Measurements from ENCODE around the gene PHF1. TPM values are rescaled to one million over a fixed set of nuclear protein-coding genes. Genes with fewer than 3 reads are reported as not detected.
"Not testable (repeated sequence)": the region's sequence is repeated elsewhere in the genome, so short reads cannot be mapped to it uniquely, and the experiment has no call there.

PHF1 gene
- 78.5 TPM for total RNA-seq

DNA sequence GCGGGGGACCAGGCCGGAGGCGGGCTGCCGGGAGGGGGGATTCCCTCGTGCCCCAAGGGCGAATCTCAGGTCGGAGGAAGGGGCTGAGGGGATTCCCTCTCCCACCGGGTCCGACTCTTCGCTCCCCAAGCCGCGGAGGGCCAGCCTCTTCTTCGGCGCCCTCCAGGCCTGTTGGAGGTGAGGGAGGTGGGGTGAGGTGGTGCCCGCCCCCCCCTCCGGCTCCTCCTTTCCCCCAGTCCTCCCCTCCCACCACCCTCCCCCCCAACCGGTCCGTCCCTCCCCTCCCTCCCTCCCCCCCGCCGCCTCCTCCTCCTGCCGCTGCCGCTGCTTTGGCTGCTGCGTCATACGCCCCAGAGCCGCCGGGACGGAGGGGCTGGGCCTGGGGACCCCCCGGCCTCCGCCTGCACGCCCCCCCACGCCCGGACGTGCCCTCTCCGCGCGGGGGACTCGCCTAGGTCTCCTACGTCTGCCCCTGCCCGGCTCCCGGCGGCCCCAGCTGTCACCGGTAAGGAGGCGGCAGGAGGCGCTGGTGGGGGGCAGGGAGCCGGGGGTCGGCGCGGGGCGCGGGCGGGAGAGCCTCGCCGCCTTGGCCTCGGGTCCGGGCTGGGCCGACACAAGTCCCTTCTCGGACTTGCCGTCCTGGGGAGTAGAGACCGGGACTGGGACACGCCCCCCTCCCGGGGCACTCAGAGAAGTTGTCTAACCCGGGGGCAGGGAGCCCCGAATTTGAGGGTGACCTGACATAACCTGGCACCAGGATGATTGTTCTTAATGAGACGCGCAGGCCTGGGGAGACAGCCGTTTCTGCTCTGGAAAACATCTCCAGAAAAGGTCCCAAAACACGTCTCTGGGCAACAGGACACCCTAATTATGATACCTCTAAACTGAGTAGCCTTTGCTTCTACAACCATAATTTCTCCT is at the start of gene PHF1:
Gene PHF1, plus strand, starts transcription at position 304 of the 921 bp plus-strand sequence. CDS start 1,250 bp downstream, outside the sequence.
- no peaks in the 10 kb centered on the region for H3K9me3 ChIP-seq (ENCODE audit: low read depth, low read length)
- peaks cover 42% of the 10 kb centered on the region for H3K4me1 ChIP-seq (ENCODE audit: insufficient read depth, low read length)
- H3K4me3 ChIP-seq (ENCODE audit: low read length) = peak within 1 kb of the TSS; percentile 64
- H3K27me3 ChIP-seq (ENCODE audit: insufficient read depth, low read length) = no peaks in the 10 kb centered on the region

DNA sequence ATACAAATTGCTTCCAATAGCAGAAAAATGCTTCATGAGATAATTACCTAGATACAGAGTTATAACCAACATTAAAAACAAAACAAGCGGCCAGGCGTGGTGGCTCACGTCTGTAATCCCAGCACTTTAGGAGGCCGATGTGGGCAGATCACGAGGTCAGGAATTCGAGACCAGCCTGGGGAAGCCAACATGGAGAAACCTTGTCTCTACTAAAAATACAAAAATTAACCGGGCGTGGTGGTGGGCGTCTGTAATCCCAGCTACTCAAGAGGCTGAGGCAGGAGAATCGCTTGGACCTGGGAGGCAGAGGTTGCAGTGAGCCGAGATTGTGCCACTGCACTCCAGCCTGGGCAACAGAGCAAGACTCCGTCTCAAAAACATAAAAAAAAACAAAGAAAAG is 47.3 kb upstream of the PHF1 start:
- not testable (repeated sequence) for H3K4me1 ChIP-seq (ENCODE audit: insufficient read depth, low read length); H3K27me3 ChIP-seq (ENCODE audit: insufficient read depth, low read length); H3K4me3 ChIP-seq (ENCODE audit: low read length); H3K9me3 ChIP-seq (ENCODE audit: low read depth, low read length)

DNA sequence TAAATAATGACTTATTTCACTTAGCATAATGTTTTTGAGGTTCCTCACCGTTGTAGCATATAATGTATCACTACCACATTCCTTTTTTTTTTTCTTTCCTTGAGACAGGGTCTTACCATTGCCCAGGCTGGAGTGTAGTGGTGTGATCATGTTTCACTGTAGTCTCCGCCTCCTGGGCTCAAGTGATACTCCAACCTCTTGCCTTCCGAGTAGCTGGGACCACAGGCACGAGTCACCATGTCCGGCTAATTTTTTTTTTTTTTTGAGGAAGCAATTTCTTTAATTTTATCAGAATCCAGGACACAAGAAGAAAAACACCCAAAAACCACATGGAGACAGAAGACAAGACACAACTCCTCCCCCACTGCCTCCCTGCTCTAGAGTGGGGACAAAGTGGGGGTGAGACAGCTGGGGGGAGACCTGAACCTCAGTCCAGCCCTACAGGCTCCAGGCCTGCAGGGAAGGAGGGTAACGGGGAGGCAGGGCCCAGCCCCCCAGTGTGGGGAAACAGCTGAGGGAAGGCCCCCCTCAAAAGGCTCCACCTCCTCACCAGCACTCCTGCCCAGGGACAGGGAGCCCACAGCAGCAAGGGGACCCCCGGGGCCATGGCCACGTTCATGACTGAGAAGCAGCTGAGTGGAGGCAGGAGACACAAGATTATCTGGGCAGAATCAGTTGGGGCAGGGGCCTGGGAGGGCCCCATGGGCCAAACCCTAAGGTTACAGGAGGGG is 46.2 kb upstream of the PHF1 start:
- H3K4me3 ChIP-seq (ENCODE audit: low read length); H3K27me3 ChIP-seq (ENCODE audit: insufficient read depth, low read length); H3K4me1 ChIP-seq (ENCODE audit: insufficient read depth, low read length); H3K9me3 ChIP-seq (ENCODE audit: low read depth, low read length): not testable (repeated sequence)

DNA sequence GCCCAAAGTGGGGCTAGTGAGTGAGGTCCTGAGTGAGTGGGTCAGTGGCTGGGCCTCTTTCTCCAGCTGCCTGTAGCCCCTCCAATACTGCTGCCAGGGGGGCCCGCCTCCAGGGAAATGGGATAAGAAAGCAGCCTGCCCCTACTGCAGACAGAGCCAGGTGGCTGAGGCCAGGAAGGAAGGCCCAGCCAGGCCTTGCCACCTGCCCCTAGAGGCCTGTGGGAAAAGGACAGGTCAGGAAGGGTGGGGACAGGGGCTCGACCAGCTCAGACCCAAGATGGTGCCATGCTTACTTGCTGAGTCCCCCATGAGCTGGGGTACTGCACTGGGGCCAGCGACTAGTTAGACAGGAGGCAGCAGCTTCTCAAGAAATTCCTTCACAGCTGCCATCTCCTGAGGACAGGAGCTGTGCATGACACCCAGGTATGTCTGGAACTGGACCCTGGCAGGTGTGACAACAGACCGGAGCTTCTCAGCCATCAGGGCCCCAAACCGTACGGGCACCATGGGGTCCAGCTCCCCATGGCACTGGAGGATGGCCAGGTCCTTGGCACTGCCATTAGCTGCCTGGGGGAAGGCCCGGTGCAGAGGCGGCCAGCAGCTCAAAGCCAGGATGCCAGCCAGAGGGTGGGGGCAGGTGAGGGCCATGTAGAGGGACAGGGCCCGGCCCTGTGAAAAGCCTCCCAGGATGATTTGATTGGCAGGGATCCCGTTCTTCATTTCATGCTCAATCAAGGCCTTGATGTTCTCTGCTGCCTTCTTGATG is 45.4 kb upstream of the PHF1 start:
- H3K27me3 ChIP-seq (ENCODE audit: insufficient read depth, low read length); H3K9me3 ChIP-seq (ENCODE audit: low read depth, low read length); H3K4me1 ChIP-seq (ENCODE audit: insufficient read depth, low read length); H3K4me3 ChIP-seq (ENCODE audit: low read length): not testable (repeated sequence)

DNA sequence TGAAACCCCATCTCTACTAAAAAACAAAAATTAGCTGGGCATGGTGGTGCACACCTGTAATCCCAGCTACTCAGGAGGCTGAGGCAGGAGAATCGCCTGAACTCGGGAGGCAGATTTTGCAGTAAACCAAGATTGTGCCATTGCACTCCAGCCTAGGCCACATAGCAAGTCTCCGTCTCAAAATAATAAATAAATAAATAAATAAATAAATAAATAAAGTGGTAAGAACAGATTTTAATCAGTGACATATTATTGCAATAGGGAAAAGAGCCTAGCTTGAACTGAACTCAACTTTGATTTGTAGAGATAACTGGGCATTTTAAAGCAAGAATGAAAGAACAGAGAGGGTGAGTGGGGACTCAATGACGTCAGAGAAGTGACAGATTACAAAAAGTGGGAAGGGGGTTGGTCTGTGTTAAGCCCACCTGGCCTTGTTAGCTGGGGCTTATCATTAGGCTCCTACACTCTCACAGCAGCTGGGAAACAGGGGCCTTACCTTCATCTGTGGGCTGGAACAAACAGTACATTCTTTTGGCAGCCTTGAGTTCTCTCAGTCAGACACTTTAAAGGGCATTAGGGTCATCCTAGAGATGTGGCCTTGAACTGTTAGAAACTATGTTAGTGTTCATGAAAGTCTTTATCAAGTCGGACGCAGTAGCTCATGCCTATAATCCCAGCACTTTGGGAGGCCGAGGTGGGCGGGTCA is 43.7 kb upstream of the PHF1 start:
- no peak overlapping the region for H3K4me3 ChIP-seq (ENCODE audit: low read length)
- H3K4me1 ChIP-seq (ENCODE audit: insufficient read depth, low read length) = no peaks in the 10 kb centered on the region
- H3K27me3 ChIP-seq (ENCODE audit: insufficient read depth, low read length) = no peaks in the 10 kb centered on the region
- no peaks in the 10 kb centered on the region for H3K9me3 ChIP-seq (ENCODE audit: low read depth, low read length)

DNA sequence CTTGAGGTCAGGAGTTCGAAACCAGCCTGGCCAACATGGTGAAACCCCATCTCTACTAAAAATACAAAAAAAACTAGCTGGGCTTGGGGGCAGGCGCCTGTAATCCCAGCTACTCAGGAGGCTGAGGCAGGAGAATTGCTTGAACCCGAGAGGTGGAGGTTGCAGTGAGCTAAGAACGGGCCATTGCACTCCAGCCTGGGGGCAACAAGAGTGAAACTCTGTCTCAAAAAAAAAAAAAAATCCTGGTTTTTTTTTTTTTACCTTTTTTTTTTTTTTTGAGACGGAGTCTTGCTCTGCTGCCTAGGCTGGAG is 43.1 kb upstream of the PHF1 start:
- not testable (repeated sequence) for H3K9me3 ChIP-seq (ENCODE audit: low read depth, low read length); H3K27me3 ChIP-seq (ENCODE audit: insufficient read depth, low read length); H3K4me3 ChIP-seq (ENCODE audit: low read length); H3K4me1 ChIP-seq (ENCODE audit: insufficient read depth, low read length)

DNA sequence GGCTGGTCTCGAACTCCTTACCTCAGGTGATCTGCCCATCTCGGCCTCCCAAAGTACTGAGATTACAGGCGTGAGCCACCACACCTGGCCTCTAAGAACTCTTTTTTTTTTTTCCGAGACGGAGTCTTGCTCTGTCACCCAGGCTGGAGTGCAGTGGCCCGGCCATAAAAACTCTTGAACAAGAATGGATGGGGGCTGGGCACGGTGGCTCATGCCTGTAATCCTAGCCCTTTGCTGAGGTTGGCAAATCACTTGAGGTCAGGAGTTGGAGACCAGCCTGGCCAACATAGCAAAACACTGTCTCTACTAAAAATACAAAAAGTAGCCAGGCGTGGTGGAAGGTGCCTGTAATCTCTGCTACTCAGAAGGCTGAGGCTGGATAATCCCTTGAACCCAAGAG is 38.9 kb upstream of the PHF1 start:
- not testable (repeated sequence) for H3K4me3 ChIP-seq (ENCODE audit: low read length); H3K27me3 ChIP-seq (ENCODE audit: insufficient read depth, low read length); H3K9me3 ChIP-seq (ENCODE audit: low read depth, low read length)
- peaks cover 44% of the 10 kb centered on the region for H3K4me1 ChIP-seq (ENCODE audit: insufficient read depth, low read length)

DNA sequence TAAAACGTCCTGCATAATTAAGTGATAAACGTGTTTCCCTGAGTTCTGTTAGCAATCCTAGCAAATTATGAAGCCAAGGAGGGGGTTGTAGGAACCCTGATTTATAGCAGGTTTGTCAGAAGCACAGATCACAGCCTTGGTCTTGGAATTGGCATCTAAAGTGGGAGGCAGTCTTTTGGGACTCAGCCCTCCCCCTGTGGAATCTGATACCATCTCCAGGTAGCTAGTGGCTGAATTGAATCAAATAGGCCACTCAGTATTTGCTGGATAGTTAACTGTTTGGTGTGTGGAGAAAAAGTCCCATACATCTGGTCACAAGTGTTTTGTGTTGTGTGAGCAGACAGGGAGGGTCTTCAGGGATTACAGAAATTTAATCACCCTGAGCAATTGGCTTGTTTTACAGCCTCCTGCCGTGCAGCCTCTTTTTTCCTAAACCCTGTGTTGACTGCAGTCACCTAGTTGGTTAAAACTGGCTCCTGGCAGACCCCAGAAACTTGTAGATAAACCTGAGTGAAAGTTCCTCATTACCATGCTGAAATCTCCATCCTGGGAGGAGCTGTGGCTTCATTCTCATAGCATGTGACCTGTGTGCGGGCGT is 38.2 kb upstream of the PHF1 start:
- Histone ChIP-seq H3K4me1 (ENCODE audit: insufficient read depth, low read length) (peaks cover 44% of the 10 kb centered on the region), H3K4me3 (ENCODE audit: low read length) (no peak overlapping the region), H3K27me3 (ENCODE audit: insufficient read depth, low read length) (no peaks in the 10 kb centered on the region), H3K9me3 (ENCODE audit: low read depth, low read length) (no peaks in the 10 kb centered on the region)

DNA sequence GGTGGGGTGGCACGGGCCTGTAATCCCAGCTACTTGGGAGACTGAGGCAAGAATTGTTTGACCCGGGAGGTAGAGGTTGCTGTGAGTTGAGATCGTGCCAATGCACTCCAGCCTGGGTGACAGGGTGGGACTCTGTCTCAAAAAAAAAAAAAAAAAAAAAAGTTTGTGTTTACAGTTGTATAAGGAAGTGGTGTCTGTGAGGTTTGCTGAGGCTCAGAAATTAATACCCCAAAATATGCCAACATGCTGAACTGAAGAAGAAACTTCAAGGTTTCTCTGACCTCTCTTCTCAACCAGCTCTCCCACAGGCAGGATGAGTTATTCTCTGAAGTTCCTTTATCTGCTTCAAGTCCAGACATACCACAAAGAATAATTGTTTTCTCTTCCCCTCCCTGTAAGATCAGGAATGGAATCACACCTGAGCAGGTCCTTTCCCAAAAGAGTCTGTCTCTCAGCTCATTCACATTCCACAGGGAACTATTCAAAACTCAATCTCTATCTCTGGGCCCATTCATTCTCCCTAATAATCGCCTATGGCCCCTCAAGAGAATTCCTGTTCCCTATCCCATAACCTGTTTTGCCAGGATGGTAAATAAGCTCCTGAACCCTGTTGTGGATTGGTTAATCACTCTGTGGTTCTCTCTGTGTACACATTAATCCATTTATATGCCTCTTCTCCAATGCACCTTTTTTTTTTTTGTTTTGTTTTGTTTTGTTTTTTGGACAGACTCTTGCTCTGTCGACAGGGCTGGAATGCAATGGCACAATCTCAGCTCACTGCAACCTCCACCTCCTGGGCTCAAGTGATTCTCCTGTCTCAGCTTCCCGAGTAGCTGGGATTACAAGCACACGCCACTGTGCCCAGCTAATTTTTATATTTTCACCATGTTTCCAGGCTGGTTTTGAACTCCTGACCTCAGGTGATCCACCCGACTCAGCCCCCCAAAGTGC is 36.6 kb upstream of the PHF1 start:
- Histone ChIP-seq H3K4me1 (ENCODE audit: insufficient read depth, low read length) (peaks cover 44% of the 10 kb centered on the region), H3K4me3 (ENCODE audit: low read length) (no peak overlapping the region)

DNA sequence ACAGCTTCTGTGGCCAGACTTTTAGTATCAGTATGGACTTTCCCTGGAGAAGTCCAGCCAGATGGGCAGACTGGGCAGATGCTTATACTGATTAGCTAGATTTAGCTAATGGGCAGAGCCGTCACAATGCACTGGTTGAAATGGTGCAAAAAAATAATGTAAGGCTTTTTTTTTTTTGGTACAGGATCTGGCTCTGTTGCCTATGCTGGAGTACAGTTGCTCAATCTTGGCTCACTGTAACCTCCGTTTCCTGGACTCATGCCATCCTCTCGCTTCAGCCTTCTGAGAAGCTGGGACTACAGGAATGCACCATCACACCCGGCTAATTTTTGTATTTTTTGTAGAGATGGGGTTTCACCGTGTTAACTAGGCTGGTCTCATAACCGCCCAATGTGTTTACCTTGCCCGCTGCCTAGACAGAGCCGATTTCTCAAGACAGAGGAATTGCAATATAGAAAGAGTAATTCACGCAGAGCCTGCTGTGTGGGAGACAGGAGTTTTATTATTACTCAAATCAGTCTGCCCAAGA is 35.6 kb upstream of the PHF1 start:
- Histone ChIP-seq H3K27me3 (ENCODE audit: insufficient read depth, low read length) (no peaks in the 10 kb centered on the region), H3K4me1 (ENCODE audit: insufficient read depth, low read length) (peaks cover 44% of the 10 kb centered on the region), H3K9me3 (ENCODE audit: low read depth, low read length) (no peaks in the 10 kb centered on the region), H3K4me3 (ENCODE audit: low read length) (no peak overlapping the region)

More for the DNA sequence above, 36.6 kb upstream of the PHF1 start:
- Histone ChIP-seq H3K27me3 (ENCODE audit: insufficient read depth, low read length) (no peaks in the 10 kb centered on the region), H3K9me3 (ENCODE audit: low read depth, low read length) (no peaks in the 10 kb centered on the region)

DNA sequence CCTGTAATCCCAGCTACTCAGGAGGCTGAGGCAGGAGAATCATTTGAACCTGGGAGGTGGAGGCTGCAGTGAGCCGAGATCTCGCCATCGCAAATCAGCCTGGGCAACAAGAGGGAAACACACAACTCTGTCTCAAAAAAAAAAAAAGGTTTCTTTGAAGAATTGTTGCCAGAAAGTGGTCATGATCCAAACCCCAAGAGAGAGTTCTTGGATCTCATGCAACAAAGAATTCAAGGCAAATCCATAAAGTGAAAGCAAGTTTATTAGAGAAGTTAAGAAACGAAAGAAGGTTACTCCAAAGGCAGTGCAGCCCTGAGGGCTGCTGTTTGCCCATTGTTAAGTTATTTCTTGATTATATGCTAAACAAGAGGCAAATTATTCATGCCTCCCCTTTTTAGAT is 33.6 kb upstream of the PHF1 start:
- Histone ChIP-seq H3K4me1 (ENCODE audit: insufficient read depth, low read length) (peaks cover 44% of the 10 kb centered on the region), H3K9me3 (ENCODE audit: low read depth, low read length) (no peaks in the 10 kb centered on the region), H3K4me3 (ENCODE audit: low read length) (no peak overlapping the region), H3K27me3 (ENCODE audit: insufficient read depth, low read length) (no peaks in the 10 kb centered on the region)

DNA sequence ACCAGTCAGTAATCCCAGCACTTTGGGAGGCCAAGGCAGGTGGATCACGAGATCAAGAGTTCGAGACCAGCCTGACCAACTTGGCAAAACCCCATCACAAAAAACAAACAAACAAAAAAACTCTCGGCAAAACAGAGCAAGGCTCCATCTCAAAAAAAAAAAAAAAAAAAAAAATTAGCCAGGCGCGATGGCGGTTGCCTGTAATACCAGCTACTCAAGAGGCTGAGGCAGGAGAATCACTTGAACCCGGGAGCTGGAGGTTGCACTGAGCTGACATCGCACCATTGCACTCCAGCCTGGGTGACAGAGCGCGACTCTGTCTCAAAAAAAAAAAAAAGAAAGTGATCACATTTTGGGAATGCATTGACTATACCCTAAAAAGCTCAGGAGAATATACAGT is 31.6 kb upstream of the PHF1 start:
- H3K27me3 ChIP-seq (ENCODE audit: insufficient read depth, low read length); H3K4me3 ChIP-seq (ENCODE audit: low read length); H3K9me3 ChIP-seq (ENCODE audit: low read depth, low read length): not testable (repeated sequence)
- H3K4me1 ChIP-seq (ENCODE audit: insufficient read depth, low read length) = peaks cover 26% of the 10 kb centered on the region

DNA sequence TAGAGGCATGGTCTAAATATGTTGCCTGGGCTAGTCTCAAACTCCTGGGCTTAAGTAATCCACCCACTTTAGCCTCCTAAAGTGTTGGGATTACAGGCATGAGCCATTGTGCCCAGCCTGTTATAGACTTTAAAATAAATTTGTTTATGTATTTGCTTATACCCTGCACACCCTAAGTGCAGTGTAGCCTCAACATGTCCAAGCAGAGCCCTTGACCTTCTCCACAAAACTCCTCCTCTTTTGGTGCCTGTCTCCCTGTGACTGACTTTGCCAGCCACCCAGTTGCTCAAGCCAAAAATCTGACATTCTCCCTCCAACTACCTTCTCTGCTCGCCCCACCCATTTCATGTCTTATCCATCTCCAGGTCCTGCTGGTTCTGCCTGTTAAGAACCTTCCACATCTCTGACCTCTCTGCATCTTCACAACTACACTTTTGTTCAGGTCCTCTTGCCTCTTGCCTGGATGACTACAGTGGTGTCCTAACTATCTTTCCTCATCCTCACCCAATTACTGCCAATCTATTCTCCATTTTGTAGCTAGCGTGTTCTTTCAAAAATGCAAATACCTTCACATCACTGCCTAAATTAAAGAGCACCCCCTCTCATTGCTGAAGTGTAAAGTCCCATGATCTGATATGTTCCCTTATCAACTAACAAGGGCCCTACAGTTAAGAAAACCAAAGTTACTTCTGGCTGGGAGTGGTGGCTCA is 30.4 kb upstream of the PHF1 start:
- Histone ChIP-seq H3K4me3 (ENCODE audit: low read length) (no peak overlapping the region), H3K4me1 (ENCODE audit: insufficient read depth, low read length) (peaks cover 14% of the 10 kb centered on the region), H3K9me3 (ENCODE audit: low read depth, low read length) (no peaks in the 10 kb centered on the region), H3K27me3 (ENCODE audit: insufficient read depth, low read length) (no peaks in the 10 kb centered on the region)

Data from mononuclear cell (primary cell).